Erythroblast (primary cell): ENCODE results near the gene NCOA7.

ENCODE experiments used
- DNase-seq, 2 experiments: peaks; one replicate each; lab custom pipeline; 2025; lab: John Stamatoyannopoulos, UW
- GATA1 ChIP-seq: IDR thresholded peaks from 2 replicates; pipeline ENCODE4 v1.6.1; 2011; ENCODE audit warnings: low read depth, mild to moderate bottlenecking, control low read depth, low read length, moderate library complexity
- POLR2A ChIP-seq: IDR thresholded peaks from 2 replicates; pipeline ENCODE4 v1.6.1; 2011; ENCODE audit warnings: mild to moderate bottlenecking, low read length

Gene NCOA7

DNA sequence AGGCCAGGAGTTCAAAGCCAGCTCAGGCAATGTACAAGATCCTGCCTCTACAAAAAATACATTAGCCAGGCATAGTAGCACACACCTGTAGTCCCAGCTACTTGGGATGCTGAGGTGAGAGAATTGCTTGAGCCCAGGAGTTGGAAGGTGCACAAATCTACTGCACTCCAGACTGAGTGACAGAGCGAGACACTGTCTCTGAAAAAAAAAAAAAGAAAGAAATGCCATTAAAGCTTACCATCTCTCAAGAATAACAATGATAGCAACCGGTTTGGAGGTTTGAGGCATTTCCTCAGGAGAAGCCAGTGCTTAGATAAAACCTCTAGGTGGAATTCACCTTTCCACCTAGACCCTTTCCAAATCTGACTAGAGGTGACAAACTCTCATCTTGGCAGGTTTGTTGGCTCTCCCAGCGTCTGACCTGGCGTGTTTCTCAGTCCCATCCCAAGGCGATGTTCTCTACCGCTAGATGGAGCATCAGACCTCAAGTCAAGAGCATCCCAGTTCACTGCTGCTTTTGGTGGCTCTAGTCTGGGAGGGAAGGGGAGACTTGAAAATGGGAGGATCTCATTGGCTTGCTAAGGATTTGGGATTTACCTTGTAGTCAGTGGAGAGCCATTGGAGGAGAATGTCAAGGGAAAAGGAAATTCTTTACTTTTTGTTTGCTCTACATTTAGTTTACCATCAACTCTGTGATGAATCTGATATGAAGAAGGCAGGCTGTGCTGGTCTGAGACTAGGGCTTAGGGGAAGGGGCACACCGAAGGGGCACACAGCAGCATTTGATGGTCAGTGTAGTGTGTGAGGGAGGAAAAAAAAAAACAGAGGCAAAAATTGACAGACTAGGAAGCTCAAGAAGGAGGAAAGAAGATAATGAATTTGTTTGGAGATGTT is 67.9 kb downstream of the NCOA7 start:
- TF ChIP-seq POLR2A = no peak
- TF ChIP-seq GATA1 = no peak
- DNase-seq = peak; percentile 75 to 85

DNA sequence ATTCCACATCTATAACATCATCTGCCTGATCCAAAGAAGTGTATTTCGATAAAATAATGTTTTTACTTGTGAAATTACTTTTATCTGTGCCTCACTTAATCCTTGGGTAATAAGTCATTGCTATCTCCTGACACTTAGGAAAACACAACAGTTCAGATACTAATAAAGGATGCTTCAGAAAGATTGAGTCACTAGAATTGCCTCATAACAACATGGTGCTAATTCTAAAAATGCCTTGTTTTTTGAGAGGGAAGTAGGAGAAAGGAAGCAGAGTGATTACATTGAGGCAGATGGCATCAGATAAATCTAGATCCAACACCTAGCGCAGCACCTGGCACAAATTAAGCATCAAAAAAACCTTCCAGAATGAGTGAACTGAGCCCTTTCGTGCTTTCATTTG is 69.0 kb downstream of the NCOA7 start:
- no peak for DNase-seq
- TF ChIP-seq POLR2A (no peak), GATA1 (no peak)

DNA sequence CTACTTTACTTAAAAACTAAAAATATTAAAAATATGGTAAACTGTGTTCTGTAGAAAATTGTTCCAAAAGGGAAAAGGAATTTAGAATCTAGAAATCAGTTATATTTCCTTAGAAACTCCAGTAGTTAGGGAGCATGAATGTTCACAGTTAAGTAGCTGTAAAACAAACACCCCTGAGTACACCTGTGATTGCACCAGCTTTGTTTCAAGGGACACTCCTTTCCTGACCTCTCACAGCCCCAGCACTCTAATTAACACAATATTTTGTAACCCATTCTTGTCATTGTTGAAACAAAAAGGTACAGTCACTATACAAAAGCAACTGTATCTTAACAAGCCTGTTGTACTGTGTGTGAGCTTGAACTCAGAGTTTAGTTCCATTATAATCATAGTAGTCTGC is 72.3 kb downstream of the NCOA7 start:
- TF ChIP-seq POLR2A (no peak), GATA1 (no peak)
- no peak for DNase-seq

DNA sequence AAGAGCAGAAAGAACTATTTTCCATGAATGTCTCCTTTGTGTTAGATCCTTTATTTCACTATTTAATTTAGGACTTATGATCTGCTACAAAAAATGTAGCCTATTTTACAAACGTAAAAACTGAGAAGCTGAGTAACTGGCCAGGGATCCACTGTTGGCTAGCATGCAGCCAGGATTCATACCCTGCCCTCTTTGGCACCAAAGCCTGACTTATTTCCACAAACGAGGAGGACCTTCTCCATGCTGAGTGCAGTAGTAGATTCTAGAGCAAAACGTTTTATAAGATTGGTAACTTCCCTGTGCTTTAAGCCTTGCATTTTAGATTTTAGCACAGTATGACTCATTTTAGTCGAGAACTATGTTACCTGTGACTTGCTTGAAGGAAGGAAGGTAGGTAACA is 74.3 kb downstream of the NCOA7 start:
- no peak for DNase-seq
- no peak for TF ChIP-seq POLR2A
- no peak for TF ChIP-seq GATA1

DNA sequence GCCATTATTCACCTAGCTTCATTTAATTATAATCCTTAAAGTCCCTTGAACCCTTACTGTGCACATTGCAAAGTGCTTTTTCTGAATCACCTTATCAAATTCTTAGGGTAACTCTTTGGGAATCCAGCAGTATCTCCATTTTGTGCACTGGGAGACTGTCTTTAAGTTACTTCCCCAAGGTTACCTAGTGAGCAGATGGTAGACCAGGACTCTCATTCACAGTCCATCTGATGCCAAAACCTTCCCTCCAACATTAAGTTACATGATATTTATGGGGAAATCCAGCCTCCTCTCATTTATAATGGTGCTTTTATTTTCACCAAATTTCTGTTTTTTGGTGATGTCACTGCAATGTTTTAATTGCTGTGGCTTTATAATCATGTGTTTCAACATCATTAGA is 75.7 kb downstream of the NCOA7 start:
- no peak for DNase-seq
- TF ChIP-seq POLR2A = no peak
- no peak for TF ChIP-seq GATA1

DNA sequence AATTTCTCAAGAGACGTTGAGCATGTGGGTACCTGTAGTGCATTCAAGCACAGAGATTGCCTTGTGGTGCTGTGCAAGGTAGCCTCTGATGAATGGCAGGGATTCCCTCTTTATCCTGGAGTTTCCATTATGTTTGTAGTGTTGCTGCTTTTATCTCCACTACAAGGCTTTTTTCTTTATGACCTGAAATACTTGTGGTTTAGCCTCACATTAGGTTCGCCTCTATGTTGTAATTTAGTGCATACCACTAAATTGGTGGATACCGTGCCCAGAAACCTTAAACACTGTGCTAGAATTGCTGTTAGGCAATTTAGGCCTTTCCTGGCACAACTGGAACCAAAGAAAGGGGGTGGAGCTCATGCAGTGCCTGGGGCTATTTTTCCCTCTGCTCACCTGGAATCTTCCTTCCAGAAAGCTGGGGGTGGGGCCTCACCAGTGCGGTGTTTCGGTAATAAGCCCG is 76.8 kb downstream of the NCOA7 start:
- no peak for DNase-seq
- no peak for TF ChIP-seq GATA1
- no peak for TF ChIP-seq POLR2A

DNA sequence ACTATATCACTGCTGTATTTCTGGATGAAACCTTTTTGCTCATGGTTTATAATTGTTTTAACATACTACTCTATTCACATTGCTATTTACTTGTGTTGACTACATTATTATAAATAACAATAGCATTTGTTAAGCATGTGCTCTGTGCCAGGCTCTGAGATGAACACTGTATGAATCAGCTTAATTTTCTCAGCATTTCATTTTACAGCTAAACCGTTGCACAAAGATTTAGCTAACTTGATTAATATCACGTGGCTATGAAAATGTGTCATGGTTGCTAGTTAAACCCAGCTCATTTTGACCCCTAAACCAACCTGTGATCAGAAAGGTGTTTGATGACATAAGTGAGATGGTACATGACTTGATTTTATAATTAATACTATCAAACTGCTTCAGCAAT is 77.5 kb downstream of the NCOA7 start:
- DNase-seq = no peak
- no peak for TF ChIP-seq GATA1
- TF ChIP-seq POLR2A = no peak

DNA sequence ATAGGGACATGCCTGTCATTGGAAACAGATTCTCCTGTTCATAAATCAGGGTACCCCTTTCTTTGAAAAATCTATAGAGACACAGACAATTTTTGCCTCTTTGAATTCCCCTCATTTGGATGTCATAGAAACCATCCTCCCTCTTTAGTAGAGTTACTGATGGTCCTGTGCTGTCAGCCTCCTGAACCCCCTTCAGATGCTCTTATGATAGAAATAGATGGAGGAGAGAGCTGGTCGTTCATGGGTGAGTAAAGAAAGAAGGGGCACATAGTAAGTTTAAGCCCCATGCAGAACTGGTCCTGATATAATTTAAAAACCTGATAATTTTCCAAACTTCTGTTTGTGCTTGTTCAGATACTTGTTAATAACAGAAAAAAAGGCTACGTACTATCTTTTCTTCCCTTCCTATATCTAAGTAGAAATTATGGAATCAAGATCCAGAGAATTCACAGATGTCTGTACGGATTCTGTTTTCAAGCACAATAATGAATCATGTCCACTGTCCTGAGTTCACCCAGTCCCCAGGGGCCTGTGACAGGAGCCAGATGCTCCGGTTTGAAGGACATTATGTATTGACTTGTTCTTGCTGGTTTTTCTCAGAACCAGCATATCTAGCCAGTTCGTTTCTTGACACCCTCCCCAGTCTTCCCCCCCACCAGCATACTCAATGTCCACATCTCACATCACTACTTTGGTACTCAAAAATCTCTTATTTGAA is 78.1 kb downstream of the NCOA7 start:
- DNase-seq = no peak
- TF ChIP-seq POLR2A = no peak
- TF ChIP-seq GATA1 = no peak

DNA sequence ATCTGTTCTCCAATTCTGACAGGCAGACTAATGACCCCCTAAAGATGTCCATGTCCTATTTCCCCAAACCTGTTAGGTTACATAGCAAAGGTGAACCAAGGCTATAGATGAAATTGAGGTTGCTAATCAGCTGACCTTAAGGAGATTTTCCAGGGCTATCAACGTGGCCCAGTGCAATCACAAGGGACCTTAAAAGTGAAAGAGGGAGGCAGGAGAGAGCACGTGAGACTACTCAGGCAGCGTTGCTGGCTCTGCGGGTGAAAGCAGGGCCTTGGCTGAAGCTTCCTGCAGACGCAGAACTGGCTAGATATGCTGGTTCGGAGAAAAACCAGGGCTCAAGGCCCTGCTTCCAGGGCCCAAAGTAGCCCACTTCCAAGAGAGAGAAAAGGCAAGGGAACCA is 78.7 kb downstream of the NCOA7 start:
- TF ChIP-seq GATA1 = no peak
- TF ChIP-seq POLR2A = no peak
- no peak for DNase-seq

DNA sequence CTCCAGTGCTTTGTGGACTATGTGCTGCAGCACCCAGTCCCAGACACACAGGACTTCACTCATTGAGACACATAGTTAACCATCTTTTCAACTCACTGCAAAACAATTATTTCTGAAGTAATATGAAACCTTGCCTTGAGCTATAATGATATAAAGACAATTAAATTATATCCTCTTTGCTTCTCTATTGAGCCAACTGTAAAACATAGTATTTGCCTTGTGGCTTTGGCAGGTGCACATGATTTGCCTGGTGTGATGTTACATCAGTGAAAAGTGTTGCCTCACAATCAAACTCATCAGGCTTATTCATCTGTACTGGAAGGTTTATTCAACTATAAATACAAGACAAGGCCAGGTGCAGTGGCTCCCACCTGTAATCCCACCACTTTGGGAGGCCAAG is 80.6 kb downstream of the NCOA7 start:
- no peak for TF ChIP-seq POLR2A
- no peak for TF ChIP-seq GATA1
- DNase-seq = peak in 1 of 2 experiments; percentile 27

DNA sequence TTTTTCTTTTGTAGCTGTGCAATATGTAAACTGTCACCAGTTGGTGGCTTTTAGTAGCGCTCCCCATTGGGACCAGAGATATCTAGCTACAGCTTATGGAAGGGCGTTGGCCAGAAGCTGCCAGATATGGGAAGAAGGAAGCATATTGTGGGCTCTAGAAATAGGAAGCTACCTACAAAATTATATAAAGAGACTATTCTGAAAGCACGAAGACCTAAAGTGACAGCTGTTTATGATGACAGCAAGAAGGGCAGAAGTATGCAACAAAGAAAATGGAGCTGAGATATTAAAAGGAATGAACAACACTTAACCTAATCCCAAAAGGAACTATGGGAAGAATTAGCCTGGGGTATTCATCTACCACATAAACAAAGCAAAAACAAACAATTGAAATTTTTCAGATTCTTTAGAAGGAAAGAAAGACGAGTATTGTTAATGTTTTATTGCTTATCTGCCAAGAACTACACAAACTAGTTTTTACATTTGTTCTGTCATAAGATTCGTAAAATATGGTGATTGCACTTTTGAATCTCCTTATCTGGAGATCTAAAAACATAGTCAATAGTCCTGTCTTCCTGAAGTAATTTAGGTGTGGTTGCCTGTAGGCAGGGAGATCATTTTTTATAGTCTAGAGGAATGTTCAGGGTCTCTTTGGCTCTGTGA is 81.6 kb downstream of the NCOA7 start:
- TF ChIP-seq POLR2A (no peak), GATA1 (no peak)
- DNase-seq = peak; percentile 84 to 91

DNA sequence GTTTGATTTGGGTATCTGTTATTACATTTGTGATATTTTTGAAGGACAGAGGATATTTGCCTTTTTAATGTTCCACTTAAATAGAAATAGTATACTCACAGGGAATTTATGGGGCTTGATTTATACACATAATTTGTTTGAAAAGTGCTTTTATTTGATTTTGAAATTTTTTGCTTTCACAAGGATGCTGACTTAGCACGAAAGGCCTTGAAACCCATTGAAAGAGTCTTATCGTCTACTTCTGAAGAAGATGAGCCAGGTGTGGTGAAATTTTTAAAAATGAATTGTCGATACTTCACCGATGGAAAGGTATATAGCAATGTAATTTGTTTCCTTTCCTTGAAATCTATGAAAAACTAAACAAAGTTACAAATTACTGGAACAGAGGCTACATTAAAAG is 91.5 kb downstream of the NCOA7 start:
- TF ChIP-seq POLR2A (no peak), GATA1 (no peak)

DNA sequence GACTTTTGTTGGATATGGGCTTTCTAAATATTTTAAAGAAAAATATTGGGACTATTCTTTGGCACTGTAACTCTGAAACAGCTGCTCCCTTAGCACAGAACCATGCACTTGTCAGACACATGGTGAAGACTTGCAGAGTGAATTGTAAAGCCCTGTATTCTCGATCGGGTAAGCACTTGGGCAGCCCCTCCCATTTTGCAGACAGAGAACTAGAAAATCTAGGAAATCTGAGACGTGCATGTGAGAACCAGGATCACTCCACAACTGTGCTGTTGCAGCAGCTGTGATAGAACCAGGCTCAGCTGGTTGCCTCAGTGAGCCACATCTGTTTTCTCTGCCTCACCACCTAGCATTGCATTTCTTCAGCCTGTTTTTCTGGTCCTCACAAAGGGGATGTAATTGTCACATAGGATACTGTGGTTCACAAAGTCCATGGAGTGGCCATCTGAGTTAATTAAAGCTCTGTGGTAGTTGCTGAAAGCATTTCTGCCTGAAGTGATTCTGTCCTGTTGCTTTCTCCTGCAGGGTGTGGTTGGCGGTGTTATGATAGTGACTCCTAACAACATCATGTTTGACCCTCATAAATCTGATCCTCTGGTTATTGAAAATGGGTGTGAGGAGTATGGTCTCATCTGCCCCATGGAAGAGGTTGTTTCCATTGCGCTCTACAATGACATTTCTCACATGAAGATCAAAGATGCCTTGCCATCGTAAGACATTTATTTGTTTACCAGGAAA is 94.0 kb downstream of the NCOA7 start:
- TF ChIP-seq POLR2A (no peak), GATA1 (no peak)
- no peak for DNase-seq

More for the DNA sequence above, 91.5 kb downstream of the NCOA7 start:
- DNase-seq = no peak

DNA sequence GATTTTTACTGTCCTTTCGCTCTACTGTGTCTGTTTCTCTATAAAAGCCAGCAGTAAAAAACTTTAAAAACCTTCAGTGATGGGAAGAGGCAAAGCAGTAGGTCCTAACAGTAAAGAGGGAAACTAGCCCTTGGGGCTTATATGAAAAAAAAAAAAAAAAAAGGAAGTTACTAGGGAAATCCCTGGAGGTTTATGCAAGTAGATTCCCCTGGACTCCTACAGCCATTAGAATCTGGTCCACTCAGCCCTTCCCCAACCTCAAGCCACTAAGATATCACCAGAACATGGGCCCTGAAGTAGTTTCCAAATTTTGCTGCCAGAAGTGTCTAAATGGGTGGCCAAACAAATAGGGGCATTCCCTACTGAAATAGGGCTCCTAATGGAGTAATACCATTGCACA is 95.3 kb downstream of the NCOA7 start:
- TF ChIP-seq GATA1 (no peak), POLR2A (no peak)
- no peak for DNase-seq
